Loucy (cell line): ENCODE measurements around the gene PC.
A peak's percentile ranks its signal among the peaks of the same experiment; 100 is the strongest.

ENCODE experiments used
- H2AFZ ChIP-seq: fragments of 200-600 bp; sonication (generic); 2 replicates; pipeline ENCODE4 v1.6.0; 2016; ENCODE audit warnings: antibody characterized with exemption, mild to moderate bottlenecking, low read length, moderate library complexity
- H3F3A ChIP-seq: fragments of 200-600 bp; 2 replicates; pipeline ENCODE4 v1.6.0; 2016; ENCODE audit warnings: antibody characterized with exemption, low read depth, mild to moderate bottlenecking
- H3K27me3 ChIP-seq: fragments of 200-600 bp; sonication (generic); 2 replicates; pipeline ENCODE4 v1.6.1; 2014; ENCODE audit warnings: low read length, mild to moderate bottlenecking; ENCODE audit not compliant: insufficient read depth, poor library complexity, severe bottlenecking
- H3K36me3 ChIP-seq: fragments of 200-600 bp; sonication (generic); 2 replicates; pipeline ENCODE4 v1.6.1; 2016; ENCODE audit warnings: low read length; ENCODE audit not compliant: insufficient read depth
- H3K4me1 ChIP-seq: fragments of 200-600 bp; sonication (generic); 2 replicates; pipeline ENCODE4 v1.5.1; 2014; ENCODE audit warnings: low read length, mild to moderate bottlenecking; ENCODE audit not compliant: insufficient read depth, poor library complexity, severe bottlenecking
- H3K4me2 ChIP-seq: fragments of 200-600 bp; sonication (generic); 2 replicates; pipeline ENCODE4 v1.6.0; 2014; ENCODE audit warnings: antibody characterized with exemption, low read length, low read depth, mild to moderate bottlenecking; ENCODE audit not compliant: poor library complexity, severe bottlenecking
- H3K4me3 ChIP-seq: fragments of 200-600 bp; sonication (generic); 2 replicates; pipeline ENCODE4 v1.5.1; 2014; ENCODE audit warnings: low read length, mild to moderate bottlenecking, mixed read lengths; ENCODE audit not compliant: poor library complexity, severe bottlenecking
- H3K79me2 ChIP-seq: fragments of 200-600 bp; sonication (generic); 2 replicates; pipeline ENCODE4 v1.6.1; 2014; ENCODE audit warnings: low read length; ENCODE audit not compliant: insufficient read depth
- H3K9ac ChIP-seq: fragments of 200-600 bp; sonication (generic); 2 replicates; pipeline ENCODE4 v1.6.0; 2014; ENCODE audit warnings: mild to moderate bottlenecking, low read depth, low read length, moderate library complexity; ENCODE audit not compliant: poor library complexity, severe bottlenecking
- H3K9me2 ChIP-seq: fragments of 200-600 bp; sonication (generic); replicated peaks from 2 replicates; pipeline ENCODE4 v1.6.1; 2016; ENCODE audit warnings: low read depth, low read length, mixed read lengths
- H3K9me3 ChIP-seq: fragments of 200-600 bp; sonication (generic); 2 replicates; pipeline ENCODE4 v1.6.1; 2014; ENCODE audit warnings: mild to moderate bottlenecking, antibody characterized with exemption, low read length, low read depth; ENCODE audit not compliant: insufficient read depth
- H4K20me1 ChIP-seq: fragments of 200-600 bp; sonication (generic); 2 replicates; pipeline ENCODE4 v1.6.0; 2014; ENCODE audit warnings: antibody characterized with exemption, low read length, mild to moderate bottlenecking; ENCODE audit not compliant: insufficient read depth, poor library complexity, severe bottlenecking
- EZH2phosphoT487 ChIP-seq: fragments of 200-600 bp; IDR thresholded peaks from 2 replicates; pipeline ENCODE4 v1.6.1; 2018; ENCODE audit warnings: antibody characterized with exemption, mild to moderate bottlenecking, moderate library complexity, borderline replicate concordance
- TF ChIP-seq, protein P1 (sequence below): fragments of 200-600 bp; sonication (generic); conservative IDR thresholded peaks from 2 replicates; pipeline ENCODE4 v1.5.1; 2014; ENCODE audit warnings: mild to moderate bottlenecking, antibody characterized with exemption, low read length

Gene PC

DNA sequence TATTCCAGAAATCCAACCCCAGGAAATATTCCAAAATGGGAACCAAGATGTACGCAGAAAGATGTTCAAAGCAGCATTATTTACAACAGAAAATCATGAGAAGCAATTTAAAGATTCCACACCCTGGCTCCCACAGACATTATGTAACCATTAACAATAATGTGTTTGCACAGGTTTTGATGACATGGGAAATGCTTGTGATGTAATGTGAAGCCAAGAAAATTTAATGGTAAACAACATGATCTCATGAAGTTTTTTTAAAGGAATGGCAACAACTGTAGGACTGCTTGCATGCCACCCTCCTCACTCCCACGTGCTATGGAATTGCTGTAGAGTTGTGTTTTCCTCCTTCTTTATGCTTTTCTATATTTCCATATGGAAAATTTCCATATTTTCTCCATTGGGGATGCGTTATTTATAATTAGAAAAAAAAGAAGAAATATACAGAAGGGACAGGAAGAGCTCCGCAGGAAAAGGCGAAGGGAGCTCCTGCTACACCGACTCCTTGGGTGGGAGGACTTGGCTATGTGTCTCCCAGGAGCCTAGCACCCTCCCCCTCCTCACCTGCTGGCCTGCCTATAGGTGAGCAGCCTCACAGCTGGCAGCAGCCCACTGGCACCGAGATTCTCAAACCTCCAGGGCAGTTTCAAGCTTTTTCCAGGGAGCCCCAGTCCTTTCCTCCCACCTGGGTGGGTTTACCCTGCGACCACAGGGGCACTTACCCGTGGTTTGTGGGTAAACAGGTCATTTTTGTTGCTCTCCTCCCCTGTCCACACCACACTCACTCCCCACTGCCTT lies 80.4 kb downstream of the PC start:
- Histone ChIP-seq H3K4me1 (peaks cover 28% of the 10 kb centered on the region), H3K4me2 (no peak overlapping the region), H3K79me2 (no peaks in the 10 kb centered on the region), H4K20me1 (no peaks in the 10 kb centered on the region), H3F3A (0 out of 2 replicates have a peak, but pooled peaks cover 3% of the 10 kb centered on the region), H3K27me3 (no peaks in the 10 kb centered on the region), H3K36me3 (no peaks in the 10 kb centered on the region), H3K9ac (no peak overlapping the region), H3K4me3 (no peak overlapping the region), H3K9me2 (no peaks in the 10 kb centered on the region), H2AFZ (no peak overlapping the region), H3K9me3 (no peaks in the 10 kb centered on the region)
- TF ChIP-seq, protein P1, sequence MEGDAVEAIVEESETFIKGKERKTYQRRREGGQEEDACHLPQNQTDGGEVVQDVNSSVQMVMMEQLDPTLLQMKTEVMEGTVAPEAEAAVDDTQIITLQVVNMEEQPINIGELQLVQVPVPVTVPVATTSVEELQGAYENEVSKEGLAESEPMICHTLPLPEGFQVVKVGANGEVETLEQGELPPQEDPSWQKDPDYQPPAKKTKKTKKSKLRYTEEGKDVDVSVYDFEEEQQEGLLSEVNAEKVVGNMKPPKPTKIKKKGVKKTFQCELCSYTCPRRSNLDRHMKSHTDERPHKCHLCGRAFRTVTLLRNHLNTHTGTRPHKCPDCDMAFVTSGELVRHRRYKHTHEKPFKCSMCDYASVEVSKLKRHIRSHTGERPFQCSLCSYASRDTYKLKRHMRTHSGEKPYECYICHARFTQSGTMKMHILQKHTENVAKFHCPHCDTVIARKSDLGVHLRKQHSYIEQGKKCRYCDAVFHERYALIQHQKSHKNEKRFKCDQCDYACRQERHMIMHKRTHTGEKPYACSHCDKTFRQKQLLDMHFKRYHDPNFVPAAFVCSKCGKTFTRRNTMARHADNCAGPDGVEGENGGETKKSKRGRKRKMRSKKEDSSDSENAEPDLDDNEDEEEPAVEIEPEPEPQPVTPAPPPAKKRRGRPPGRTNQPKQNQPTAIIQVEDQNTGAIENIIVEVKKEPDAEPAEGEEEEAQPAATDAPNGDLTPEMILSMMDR = no peak
- TF ChIP-seq EZH2phosphoT487 = no peak

DNA sequence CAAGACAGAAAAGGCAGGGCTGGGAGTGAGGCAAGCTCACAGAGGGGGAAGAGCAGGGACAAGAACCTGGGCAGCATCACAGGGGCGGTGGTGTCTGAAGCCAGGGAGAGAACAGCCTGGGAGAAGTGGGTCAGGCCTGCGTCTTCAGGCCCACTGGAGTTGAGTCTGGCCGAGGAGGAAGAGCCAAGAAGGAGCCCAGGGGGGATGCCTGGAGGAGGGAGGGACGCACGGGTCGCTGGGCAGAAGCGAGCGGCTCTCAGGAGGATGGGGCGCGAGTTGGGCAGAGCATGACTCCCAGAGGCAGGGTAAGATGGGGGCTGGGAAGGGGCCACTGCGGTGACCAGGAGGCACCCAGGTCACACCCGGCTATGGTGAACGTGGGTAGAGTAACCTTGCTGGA lies 82.8 kb downstream of the PC start:
- Histone ChIP-seq H3F3A (no peaks in the 10 kb centered on the region), H3K9ac (no peak overlapping the region), H3K4me2 (no peak overlapping the region), H3K79me2 (no peaks in the 10 kb centered on the region), H4K20me1 (no peaks in the 10 kb centered on the region), H3K4me3 (no peak overlapping the region), H3K27me3 (no peaks in the 10 kb centered on the region), H3K9me3 (no peaks in the 10 kb centered on the region), H2AFZ (no peak overlapping the region), H3K4me1 (peaks cover 17% of the 10 kb centered on the region), H3K9me2 (no peaks in the 10 kb centered on the region), H3K36me3 (no peaks in the 10 kb centered on the region)
- TF ChIP-seq EZH2phosphoT487 = no peak
- TF ChIP-seq, protein P1 = no peak

DNA sequence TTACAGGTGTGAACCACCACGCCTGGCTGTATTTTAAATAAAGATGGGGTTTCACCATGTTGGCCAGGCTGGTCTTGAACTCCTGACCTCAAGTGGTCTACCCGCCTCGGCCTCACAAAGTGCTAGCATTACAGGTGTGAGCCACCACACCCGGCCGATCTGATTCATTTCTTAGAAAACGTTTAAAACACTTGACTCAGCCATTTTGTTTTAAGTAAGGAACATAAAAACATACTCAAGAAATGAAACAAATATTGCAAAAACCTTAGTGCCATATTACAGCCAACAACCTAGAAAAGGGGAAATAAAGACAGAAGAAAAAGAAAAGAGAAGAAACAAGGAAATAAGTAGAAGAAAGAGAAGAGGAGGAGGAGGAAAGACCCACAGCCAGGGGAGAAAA lies 84.0 kb downstream of the PC start:
- H3K9ac ChIP-seq = no peak overlapping the region
- no peaks in the 10 kb centered on the region for H3K79me2 ChIP-seq
- no peak overlapping the region for H2AFZ ChIP-seq
- H3K9me2 ChIP-seq = no peaks in the 10 kb centered on the region
- no peaks in the 10 kb centered on the region for H3K36me3 ChIP-seq
- no peak for TF ChIP-seq EZH2phosphoT487
- TF ChIP-seq, protein P1 = 0 out of 2 replicates have a peak, but pooled peaks have one; percentile 27
- H3F3A ChIP-seq = no peaks in the 10 kb centered on the region
- H3K27me3 ChIP-seq = no peaks in the 10 kb centered on the region
- H3K4me3 ChIP-seq = no peak overlapping the region
- H3K9me3 ChIP-seq = no peaks in the 10 kb centered on the region
- no peak overlapping the region for H3K4me2 ChIP-seq
- H4K20me1 ChIP-seq = no peaks in the 10 kb centered on the region
- peaks cover 7% of the 10 kb centered on the region for H3K4me1 ChIP-seq
